GF-D8 (cell line): ENCODE measurements around the gene NRTN.

Experiments used
- DNase-seq: peaks from one replicate; lab custom pipeline; 2025; lab: John Stamatoyannopoulos, UW

The NRTN gene

DNA sequence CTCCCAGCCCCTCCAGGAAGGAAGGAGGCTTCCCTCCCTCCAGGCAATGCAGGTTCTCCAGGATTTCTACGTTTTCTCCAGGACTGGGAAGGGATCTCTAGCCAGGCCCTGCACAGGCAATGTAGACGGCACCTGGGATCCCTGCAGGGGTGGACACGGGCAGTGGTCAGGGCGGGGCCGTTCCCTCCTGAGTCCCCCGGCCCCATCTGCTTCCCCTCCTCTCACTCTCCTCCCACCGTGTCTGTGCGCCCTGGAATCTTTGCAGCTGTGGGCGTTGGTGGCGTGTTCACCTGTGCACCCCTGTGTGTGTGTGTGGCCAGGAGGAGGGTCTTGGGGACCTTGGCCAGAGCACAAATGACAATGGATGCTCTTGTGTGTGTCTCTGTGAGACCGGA lies 10.0 kb downstream of the NRTN start:
- no peak for DNase-seq

DNA sequence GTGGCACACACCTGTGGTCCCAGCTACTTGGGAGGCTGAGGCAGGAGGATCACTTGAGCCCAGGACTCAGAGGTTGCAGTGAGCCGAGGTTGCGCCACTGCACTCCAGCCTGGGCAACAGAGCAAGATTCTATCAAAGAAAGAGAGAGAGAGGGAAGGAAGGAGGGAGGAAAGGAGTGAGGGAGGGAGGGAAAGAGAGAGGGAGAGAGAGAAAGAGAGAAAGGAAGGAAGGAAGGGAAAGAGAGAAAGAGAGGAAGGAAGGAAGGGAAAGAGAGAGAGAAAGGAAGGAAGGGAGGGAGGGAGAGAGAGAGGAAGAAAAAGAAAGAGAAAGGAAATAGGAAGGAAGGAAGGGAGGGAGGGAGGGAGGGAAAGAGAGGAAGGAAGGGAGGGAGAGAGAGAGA lies 12.4 kb downstream of the NRTN start:
- no peak for DNase-seq

DNA sequence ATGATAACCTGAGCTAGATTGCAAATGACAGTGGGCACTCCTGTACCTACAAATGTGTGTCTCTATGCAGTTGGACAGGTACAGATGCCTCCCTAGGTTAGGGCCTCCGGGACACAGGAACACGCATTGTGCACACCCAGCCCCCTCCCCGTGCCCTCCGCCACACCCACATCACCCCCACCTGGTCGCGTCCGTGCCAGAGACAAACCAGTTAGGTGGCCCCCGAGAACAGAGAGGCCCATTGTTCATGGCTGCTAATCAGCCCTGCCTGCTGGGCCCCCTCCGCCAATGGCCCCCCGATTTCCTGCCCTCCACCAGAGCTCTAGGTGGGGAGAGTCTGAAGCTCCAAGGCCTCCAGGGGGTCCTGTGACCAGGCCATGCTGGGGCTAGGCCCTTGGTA lies 13.7 kb downstream of the NRTN start:
- no peak for DNase-seq

DNA sequence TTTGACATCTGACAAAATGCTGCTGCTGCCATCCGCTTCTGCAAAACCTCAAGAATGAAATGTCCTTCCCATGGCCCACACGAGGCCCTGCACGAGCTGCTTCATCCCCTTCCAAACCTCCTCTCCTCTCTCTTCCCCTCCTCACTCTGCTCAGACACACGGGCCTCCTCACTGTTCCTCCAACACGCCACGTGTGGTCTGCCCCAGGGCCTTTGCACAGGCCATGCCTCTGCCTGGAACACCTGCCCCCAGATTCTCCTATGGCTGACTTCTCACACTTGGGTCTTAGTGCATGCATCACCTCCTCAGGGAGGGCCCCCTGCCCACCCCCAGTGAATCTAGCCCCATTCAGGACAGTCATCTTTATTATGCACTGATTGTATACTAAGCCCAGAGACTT lies 15.9 kb downstream of the NRTN start:
- no peak for DNase-seq

DNA sequence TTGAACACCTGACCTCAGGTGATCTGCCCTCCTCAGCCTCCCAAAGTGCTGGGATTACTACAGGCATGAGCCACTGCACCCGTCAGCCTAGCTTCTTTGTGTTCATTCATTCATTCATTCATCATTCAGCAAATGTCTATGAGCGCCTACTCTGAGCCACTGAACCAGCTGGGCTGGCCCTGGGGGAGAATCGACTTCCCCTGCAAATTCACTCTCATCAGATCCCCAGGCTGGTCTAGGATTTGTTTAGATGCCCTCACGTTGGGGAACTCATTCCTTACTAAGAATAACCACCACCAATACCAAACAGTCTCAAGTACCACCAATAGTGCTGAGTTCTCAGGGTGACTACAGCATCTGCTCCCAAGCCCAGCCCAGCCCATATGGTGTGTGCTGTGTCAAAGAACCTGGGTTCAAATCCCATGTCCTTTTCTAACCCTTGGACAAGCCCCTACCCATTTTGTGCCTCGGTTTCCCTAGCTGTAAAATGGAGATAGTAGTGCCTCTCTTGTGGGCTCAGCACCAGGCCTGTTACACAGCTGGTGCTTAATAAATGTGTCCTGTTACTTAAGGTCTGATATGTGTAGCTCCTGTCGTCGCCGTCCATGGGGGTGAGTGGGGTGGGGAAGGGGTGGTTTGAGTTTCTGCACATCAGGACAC lies 16.8 kb downstream of the NRTN start:
- no peak for DNase-seq

DNA sequence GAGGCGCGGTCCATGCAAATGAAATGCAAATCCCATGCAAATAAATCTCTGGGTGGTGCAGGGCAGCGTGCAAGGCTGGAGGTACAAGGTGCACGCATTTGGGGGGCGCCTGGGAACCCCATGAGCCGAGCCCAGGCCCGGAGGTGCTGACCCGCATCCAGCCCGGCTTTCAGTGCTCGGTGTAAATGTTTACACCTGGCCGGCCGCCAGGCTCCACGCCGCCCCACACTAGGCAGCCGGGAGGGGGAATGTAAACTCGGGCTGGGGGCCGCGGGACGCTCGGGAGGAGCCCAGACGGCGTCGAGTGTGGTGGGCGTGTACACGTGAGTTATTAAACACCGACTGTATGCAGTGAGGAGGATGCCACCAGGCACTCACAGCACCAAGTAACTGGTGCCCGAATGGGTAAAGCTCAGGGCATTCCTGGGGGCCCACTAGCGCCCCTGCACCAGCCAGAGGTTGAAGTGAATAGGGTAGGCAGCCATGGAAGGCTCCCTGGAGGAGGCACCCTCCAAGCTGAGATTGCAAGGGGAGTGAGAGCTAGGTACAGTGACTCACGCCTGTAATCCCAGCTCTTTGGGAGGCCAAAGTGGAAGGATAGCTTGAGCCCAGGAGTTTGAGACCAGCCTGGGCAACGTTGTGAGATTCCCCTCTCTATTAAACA lies 17.4 kb downstream of the NRTN start:
- DNase-seq = no peak

DNA sequence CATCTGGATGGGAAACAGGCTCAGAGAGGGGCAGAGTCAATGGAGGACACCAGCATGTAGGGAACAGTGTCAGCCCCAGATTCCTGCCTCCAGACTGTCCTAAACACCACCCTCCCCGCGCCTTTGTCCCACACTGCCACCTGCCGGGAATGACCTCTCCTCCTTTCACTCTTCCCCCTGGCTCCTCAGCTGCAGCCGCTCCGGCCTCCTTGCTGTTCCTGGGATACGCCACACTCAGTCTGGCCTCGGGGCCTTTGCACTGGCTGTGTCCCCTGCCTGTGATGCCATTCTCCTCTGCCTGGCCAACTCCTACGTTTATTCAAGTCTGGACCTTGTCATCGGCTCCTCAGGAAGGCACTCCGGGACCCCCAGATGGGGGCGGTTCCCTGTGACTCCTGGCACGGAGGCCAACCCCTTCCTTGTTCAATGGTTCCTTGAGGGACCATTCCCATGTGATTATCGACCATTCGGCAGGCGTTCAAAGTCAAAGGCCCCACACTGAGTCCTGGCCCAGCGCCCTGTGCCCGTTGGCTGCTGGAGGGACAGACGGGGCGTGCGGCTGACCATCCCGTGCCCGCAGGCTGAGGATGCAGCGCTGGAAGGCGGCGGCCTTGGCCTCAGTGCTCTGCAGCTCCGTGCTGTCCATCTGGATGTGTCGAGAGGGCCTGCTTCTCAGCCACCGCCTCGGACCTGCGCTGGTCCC lies 18.9 kb downstream of the NRTN start:
- no peak for DNase-seq

DNA sequence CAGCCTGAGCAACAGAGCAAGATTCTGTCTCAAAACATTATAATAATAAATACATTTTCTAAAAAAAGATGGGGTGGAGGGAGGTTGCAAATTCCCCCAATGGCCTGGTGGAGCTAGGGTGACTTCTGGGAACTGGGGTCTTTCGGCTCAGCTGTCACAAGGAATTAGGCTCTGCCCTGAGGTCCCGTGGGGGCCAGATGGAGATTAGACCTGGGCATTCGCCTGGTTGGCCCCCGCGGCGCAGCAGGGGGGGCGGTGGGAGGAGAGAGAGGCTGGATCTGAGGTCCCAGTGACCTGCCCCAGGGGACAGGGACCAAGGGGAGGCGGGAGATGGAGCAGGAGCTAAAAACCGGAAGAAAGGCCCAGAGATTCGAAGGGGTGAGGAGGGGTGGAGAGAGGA lies 19.9 kb downstream of the NRTN start:
- no peak for DNase-seq

DNA sequence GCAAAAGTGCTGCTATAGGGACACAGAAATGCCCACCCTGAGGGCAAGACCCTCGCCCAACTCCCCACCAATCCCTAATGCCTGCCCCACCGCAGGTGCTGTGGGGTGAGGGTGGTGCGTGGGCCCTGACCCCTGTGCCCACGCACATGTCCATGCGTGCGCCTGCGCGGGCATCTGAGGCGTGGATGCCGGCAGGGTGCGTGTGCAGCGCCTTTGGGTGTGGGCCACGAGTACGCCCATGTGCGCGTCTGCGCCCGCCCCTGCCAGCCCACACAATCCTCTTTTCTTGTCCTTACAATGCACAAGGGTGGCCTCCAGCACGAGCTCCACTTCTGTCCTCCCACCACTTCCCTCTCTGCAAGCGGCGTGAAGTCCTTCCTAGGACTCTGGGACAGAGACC lies 20.3 kb downstream of the NRTN start:
- no peak for DNase-seq

DNA sequence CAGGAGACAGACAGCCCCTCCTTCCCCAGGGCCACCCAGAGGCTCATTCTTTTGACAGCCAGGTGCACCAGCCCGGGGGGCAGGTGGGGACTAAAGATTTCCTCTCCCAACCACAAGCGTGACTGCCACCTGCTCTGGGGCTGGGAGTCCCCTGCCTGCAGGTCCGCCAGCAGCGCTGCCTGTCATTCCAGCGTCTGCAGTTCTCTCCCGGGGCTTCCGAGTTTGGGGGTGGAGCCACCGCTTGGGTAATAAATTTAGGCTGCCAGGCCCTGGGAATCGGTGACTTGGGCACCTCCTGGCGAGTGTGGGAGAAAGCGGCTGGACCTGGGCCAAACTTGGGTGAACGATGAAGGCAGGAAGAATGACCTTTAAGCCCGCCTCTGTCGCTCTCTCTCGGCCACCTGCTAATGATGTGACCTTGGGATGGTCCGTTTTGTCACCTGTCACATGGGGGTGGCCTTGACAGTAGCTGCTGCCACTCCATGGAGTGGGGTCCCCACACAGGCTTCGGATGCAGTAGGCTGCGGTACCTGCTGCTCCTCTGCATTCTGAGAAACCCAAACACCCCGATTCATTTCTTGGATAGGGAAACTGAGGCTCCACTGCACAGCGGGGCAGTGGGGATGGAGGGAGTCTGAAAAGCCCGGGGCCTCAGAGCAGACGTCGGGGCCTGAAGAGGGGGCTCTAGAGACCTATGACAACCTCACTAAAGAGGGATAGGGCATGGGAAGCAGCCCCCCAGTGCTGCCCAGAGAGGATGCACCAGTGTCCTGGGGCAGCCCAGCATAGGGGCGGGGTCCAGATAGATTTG lies 21.9 kb downstream of the NRTN start:
- peak; percentile 17 for DNase-seq

DNA sequence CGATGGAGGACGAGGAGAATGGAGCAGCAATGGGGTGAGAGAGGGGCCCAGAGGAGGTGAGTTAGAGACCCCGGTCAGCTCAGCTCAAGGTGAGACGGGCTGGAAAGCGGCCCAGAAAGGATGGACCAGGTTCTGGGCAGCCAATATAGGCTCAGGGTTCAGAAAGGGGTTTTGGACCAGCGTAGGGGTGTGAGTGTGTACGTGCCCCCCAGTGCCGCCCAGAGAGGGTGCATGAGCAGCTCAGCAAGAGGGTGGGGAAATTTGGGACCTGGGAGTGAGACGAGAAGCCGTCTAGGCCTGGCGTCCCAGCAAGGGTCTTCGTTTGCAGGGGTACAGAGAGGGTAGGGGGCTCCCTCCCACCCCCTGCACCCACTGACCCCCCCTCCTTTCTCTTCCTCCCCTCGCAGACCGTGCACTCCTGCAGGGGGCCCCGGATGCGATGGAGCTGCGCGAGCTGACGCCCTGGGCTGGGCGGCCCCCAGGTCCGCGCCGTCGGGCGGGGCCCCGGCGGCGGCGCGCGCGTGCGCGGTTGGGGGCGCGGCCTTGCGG lies 22.5 kb downstream of the NRTN start:
- no peak for DNase-seq

DNA sequence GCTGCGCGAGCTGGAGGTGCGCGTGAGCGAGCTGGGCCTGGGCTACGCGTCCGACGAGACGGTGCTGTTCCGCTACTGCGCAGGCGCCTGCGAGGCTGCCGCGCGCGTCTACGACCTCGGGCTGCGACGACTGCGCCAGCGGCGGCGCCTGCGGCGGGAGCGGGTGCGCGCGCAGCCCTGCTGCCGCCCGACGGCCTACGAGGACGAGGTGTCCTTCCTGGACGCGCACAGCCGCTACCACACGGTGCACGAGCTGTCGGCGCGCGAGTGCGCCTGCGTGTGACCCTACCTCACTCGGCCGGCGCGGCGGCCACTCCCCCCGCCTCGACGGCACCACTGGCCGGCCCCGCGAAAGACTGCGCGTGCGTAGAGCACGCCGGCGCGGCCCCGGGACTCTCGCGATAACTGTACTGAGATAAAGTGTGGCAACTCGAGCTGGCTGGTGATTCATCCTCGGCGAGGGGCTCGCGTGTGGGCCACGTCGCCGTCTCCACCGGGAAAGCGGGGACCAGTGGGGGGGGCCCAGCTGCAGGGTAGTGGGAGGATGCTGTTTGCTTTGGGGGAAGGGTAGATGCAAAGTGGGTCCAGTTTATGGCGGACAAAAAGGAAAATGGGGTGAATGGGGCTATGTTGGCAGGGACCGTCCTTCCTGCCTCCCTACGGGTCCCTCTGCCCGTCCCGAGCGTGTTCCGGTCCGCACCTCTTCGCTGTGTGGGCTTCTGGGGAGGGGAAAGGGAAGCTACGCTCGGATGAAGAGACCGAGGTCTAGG lies 23.2 kb downstream of the NRTN start:
- DNase-seq = peak; percentile 89

DNA sequence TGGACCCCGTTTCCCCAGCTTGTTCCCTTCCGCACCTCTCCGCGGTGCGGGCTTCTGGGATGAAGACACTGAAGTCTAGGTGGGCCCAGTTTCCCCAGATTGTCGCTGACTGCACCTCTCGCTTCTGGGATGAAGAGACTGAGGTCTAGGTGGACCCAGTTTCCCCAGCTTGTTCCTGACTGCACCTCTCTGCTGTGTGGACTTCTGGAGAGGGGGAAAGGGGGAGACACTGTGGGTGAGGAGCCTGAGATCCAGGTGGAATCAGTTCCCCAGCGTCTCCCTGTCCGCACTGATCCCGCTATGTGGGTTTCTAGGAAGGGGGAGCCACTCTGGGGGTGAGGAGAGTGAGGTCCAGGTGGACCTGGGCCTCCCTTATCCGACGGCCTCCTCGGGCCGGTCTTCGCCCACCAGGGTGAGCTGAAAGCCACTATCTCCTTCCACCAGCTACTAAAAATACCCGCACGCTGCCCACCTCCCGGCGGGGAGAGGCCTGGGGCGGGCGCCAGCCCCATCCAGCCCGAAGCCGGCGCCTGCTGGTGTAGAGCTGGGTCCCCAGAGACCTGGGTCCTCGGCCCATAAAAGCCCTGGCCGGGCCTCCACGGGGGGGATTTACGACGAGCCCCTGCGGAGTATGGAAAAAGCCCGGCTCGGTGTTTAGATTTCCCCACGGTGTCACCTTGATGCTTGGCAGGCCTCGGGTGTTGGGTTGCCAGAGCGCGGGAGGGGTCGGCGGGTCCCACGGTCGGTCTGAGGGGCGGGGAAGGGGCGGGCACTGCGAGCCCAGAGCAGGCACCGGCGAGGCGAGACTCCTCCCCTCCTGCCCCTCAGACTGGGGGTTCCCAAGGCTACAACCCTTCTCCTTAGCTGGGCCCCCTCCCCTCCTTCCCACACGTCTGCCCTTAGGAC lies 24.0 kb downstream of the NRTN start:
- no peak for DNase-seq

DNA sequence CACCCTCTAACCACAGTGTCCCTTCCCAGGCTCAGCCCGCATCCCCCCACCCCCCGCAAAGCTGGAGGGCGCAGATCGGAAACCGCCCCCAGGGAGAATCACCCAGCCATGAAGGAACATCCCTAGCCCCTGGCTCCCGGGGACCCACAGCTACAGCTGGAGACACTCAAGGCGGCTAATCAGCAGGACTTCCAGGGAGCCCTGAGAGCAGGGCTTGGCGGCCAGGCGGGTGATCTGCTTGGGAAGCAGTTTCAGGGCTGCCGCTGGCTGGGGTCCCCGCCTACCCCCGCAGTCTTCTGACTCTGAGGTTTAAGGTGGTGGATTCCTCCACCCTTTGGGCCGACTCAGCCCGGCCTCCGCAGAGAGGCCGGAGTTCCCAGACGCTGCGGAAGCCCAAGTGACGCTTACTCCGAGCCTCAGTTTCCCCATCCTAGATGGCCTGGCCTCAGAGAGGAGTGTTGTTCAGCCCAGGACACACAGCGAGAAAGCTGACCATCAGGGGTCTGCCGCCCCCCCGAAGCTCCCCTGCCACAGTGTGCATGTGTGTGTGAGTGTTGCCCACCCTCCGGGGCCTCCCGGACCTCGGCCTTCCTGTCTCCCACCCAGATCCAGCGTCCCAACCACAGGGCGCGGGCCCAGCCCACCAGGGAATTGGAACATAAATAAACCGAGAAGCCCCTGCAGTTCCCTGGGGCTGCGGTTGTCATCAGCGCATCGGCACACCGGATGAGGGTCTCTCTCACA lies 24.9 kb downstream of the NRTN start:
- DNase-seq = no peak

DNA sequence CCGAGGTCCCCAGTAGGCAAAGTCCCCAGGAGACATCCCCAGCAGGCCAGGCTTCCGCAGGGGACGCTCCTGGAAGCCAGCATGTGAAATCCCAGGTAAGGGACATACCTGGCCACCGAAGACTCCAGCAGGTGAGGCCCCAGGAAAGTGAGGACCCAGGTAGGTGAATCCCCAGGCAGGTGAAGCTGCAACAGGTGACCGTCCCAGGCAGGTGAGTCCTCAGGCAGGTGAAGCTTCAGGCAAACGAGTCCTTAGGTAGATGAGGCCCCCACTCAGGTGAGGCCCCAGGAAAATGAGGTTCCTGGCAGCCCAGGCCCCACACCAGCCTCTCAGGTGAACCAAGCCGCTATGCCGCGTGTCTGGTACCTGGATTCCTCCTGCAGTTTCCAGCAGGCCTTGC lies 26.3 kb downstream of the NRTN start:
- no peak for DNase-seq

DNA sequence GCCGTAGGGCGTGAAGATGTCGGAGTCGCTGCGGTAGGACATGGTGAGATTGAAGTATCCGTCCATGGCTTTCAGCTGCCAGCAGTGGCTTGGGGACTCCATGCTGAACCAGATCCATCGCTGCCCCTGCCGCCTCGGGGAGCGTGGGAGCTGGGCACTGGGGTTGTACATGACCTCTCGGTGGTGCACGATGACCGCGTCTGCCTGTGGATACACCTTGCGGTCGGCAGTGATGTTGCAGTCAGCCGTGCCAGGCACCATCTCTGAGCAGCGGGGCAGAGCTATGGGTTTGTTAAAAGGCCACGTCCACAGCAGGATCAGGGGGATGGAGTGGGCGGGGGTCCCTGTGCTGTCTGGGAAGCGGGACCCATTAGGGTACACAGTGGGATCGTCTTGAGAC lies 27.2 kb downstream of the NRTN start:
- no peak for DNase-seq

DNA sequence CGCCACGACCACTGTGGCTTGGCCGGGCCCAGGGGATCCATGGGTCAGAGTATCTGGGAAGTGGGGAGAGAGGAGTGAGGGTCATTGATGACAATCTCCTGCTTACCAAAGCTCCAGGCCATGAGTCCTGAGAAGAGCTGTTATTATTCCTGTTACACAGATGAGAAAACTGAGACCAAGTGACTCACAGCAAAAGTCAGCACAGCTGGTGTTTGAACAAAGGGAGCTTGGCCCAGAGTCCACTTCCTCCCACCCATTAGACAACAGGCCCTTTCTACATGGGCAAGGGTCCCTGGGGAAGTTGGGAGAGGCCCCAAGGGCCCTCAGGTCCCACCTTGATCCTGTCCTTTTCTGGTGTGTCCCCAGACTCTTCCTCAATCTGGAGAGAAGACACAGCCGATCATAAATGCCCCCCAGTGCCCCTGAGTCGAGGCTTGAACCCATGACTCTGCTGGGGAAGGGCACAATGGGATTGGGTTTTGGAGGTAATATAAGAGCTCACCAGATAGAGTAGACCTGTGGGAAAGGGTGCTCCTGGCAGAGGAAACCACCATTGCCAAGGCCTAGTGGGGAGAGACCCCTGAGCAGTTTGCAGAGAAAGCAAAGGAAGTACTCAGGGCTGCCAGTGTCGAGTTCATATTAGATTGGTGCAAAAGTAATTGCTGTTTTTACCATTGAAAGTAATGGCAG lies 27.8 kb downstream of the NRTN start:
- DNase-seq = no peak

DNA sequence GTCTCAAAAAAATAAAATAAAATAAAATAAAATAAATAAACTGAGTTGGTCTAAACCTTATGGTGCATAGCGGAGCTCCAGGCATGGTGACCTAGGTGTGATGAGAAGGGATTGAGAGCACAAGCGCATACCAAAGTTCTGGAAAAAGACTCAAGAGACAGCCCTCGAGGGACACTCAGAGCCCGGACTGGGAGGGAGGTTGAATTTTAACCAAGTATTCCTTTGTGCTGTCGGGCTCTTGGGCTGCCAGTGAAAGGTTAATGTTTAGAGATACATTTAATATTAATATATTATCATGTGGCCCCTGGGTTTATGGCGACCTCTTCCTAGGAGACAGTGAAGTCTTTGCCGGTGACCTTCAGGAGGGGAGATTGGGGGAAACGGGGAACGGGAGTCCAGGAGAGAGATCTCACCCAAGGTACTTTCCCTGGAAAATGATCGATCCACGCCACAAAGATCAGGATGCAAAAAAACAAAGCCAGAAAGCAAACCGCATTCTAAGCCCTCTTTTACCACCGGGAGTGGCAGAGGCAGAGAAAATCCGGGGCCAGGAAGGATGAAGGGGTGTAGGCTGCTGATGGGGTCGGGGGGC lies 33.0 kb downstream of the NRTN start:
- no peak for DNase-seq
